Uterus (tissue), 4 donors: ENCODE results near the gene EED. TPM values are rescaled to one million over a fixed set of nuclear protein-coding genes. Genes with fewer than 3 reads are reported as not detected.
"Not testable (repeated sequence)": the region's sequence is repeated elsewhere in the genome, so short reads cannot be mapped to it uniquely, and the experiment has no call there.

Experiments
- DNase-seq, 2 donors: peaks; one replicate each; pipeline ENCODE4 v3.0.0-alpha.2; 2019 to 2020
- H3K27ac ChIP-seq, 2 donors: fragments of 200-600 bp; sonication (generic); 1 replicate in 1 of 2; 2 replicates in 1 of 2; pipeline ENCODE4 v1.5.1; 2016 to 2018
- H3K27me3 ChIP-seq, 2 donors: fragments of 200-600 bp; sonication (generic); one replicate each; pipeline ENCODE4 v1.5.1; 2018 to 2019; ENCODE audit warnings: control low read depth in 1 of 2
- H3K36me3 ChIP-seq, 2 donors: fragments of 200-600 bp; sonication (generic); one replicate each; pipeline ENCODE4 v1.5.1; 2019; ENCODE audit warnings: control low read depth in 1 of 2
- H3K4me1 ChIP-seq, 2 donors: fragments of 200-600 bp; sonication (generic); one replicate each; pipeline ENCODE4 v1.5.1; 2018 to 2019; ENCODE audit warnings: control low read depth in 1 of 2
- H3K4me3 ChIP-seq, 2 donors: fragments of 200-600 bp; sonication (generic); 1 replicate in 1 of 2; 2 replicates in 1 of 2; pipeline ENCODE4 v1.5.1; 2018 to 2019; ENCODE audit warnings: mild to moderate bottlenecking in 1 of 2
- H3K9me3 ChIP-seq, 2 donors: fragments of 200-600 bp; sonication (generic); one replicate each; pipeline ENCODE4 v1.5.1; 2019; ENCODE audit warnings: control low read depth in 1 of 2
- POLR2A ChIP-seq, 2 donors: fragments of 450-650 bp; IDR thresholded peaks; one replicate each; pipeline ENCODE4 v1.6.1; 2016; ENCODE audit warnings: antibody characterized with exemption in 2 of 2, mild to moderate bottlenecking in 1 of 2, moderate library complexity in 1 of 2
- intact Hi-C: fragments of 100-400 bp; cut with DNase I; formaldehyde crosslinking; loops from one replicate; pipeline ENCODE4 v1.15.1; 2023; ENCODE audit warnings: low total_unique reads
- total RNA-seq, 4 donors: library from RNA; depleted of rRNA in 3 of 4; stranded (reverse); fragments of >200 nt in 3 of 4; gene quantifications; one replicate each; pipeline versions ENCODE4 v1.1.0 to v1.2.4, GENCODE V29; 2014 to 2023
- TF ChIP-seq, protein P1 (sequence below), 4 experiments: fragments of 200-600 bp in 2 of 4; fragments of 450-650 bp in 2 of 4; sonication (generic) in 2 of 4; IDR thresholded peaks; one replicate each; pipeline ENCODE4 v1.5.1; 2016 to 2019; ENCODE audit warnings: antibody characterized with exemption in 4 of 4, mild to moderate bottlenecking in 2 of 4, moderate library complexity in 1 of 4
- donor health status: DM: yes; HTN: yes; CAD: no.

The EED gene
- total RNA-seq, 4 donors from 2014 or later: 16.4 to 53.8 (median 31.3) TPM

- Histone ChIP-seq H3K9me3 (no peaks in the 10 kb centered on the region), H3K4me3 (no peak overlapping the region), H3K27ac (no peak overlapping the region), H3K4me1 (no peaks in the 10 kb centered on the region), H3K36me3 (no peaks in the 10 kb centered on the region), H3K27me3 (no peaks in the 10 kb centered on the region)
- intact Hi-C loops: no loop called here
- DNase-seq: no peak
- no peak for TF ChIP-seq POLR2A (IDR thresholded peaks at IDR 0.05)
- TF ChIP-seq, protein P1, sequence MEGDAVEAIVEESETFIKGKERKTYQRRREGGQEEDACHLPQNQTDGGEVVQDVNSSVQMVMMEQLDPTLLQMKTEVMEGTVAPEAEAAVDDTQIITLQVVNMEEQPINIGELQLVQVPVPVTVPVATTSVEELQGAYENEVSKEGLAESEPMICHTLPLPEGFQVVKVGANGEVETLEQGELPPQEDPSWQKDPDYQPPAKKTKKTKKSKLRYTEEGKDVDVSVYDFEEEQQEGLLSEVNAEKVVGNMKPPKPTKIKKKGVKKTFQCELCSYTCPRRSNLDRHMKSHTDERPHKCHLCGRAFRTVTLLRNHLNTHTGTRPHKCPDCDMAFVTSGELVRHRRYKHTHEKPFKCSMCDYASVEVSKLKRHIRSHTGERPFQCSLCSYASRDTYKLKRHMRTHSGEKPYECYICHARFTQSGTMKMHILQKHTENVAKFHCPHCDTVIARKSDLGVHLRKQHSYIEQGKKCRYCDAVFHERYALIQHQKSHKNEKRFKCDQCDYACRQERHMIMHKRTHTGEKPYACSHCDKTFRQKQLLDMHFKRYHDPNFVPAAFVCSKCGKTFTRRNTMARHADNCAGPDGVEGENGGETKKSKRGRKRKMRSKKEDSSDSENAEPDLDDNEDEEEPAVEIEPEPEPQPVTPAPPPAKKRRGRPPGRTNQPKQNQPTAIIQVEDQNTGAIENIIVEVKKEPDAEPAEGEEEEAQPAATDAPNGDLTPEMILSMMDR (IDR thresholded peaks at IDR 0.05): no peak
Measured at GRCh38 chr11:86292912-86293616, 48.5 kb downstream of the EED start.

GRCh38 chr11:86294026-86294425, 49.5 kb downstream of the EED start:
- no peaks in the 10 kb centered on the region for H3K9me3 ChIP-seq
- intact Hi-C loops: no loop called here
- no peak for DNase-seq
- no peaks in the 10 kb centered on the region for H3K4me1 ChIP-seq
- H3K36me3 ChIP-seq: no peaks in the 10 kb centered on the region
- no peaks in the 10 kb centered on the region for H3K27me3 ChIP-seq
- no peak overlapping the region for H3K4me3 ChIP-seq
- H3K27ac ChIP-seq: no peak overlapping the region
- TF ChIP-seq POLR2A (IDR thresholded peaks at IDR 0.05): no peak
- TF ChIP-seq, protein P1 (IDR thresholded peaks at IDR 0.05): no peak

GRCh38 chr11:86301742-86302091, 57.2 kb downstream of the EED start:
- H3K36me3 ChIP-seq: no peaks in the 10 kb centered on the region
- no peak for TF ChIP-seq POLR2A (IDR thresholded peaks at IDR 0.05)
- TF ChIP-seq, protein P1 (IDR thresholded peaks at IDR 0.05): no peak
- no peak overlapping the region for H3K27ac ChIP-seq
- intact Hi-C loops: no loop called here
- H3K9me3 ChIP-seq: no peaks in the 10 kb centered on the region
- DNase-seq: no peak
- H3K4me3 ChIP-seq: peak overlapping the region; percentile 76 to 84
- H3K4me1 ChIP-seq: peaks cover 0 to 3% of the 10 kb centered on the region in 2 donors
- H3K27me3 ChIP-seq: no peaks in the 10 kb centered on the region

DNA sequence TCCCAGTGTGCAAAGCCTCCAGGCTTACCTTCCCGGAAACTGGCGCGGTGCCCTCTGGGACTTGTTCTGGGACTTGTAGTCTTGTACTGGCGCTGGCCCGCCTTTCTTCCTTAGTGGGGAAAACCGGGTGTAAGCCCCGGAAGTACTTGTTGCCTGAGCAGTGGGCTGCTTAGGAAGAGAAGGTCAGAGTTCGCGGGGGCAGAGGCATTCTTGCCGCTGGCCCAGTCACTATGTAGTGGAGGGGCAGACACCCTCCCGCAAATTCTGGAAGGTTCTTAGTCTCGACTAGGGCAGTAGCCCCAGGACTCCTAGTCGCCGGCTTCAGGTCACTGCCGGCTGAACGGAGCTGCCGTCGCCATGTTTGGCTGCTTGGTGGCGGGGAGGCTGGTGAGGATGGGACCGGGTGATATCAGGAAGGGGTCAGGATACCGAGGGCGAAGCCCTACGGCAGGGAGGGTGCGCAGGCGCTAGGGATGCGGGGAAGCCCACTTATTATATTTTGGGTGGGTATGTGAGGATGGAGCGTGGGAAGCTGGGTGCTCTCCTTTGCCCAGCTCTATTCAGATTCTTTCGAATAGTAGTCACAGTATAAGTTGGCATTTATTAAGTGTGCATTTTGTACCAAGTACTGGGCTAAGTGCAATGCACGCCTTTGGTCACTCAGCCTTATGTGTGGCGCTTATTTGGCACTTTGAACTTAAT, 57.7 kb downstream of the EED start, which contains the start of gene HIKESHI:
Gene HIKESHI (plus strand): TSS at position 149 of the 702 bp plus-strand sequence. CDS start 209 bp downstream, at position 358.
- Histone ChIP-seq H3K27ac (peak within 1 kb of the TSS; percentile 82 to 85), H3K27me3 (no peaks in the 10 kb centered on the region), H3K9me3 (no peaks in the 10 kb centered on the region), H3K4me1 (peaks cover 0 to 3% of the 10 kb centered on the region in 2 donors), H3K4me3 (peak within 1 kb of the TSS; percentile 76 to 84), H3K36me3 (no peaks in the 10 kb centered on the region)
- TF ChIP-seq POLR2A (IDR thresholded peaks at IDR 0.05): peak; percentile 21 to 49
- TF ChIP-seq, protein P1 (IDR thresholded peaks at IDR 0.05): peak in 1 of 4 experiments; percentile 12
- intact Hi-C loops: no loop called here
- peak; percentile 98 to 100 for DNase-seq

- Histone ChIP-seq H3K36me3 (no peaks in the 10 kb centered on the region), H3K9me3 (no peaks in the 10 kb centered on the region), H3K4me3 (peak overlapping the region; percentile 76 to 84), H3K4me1 (peaks cover 0 to 3% of the 10 kb centered on the region in 2 donors), H3K27ac (peak overlapping the region in 1 of 2 donors; percentile 82), H3K27me3 (no peaks in the 10 kb centered on the region)
- TF ChIP-seq, protein P1 (IDR thresholded peaks at IDR 0.05): no peak
- TF ChIP-seq POLR2A (IDR thresholded peaks at IDR 0.05): no peak
- intact Hi-C loops: no loop called here
- DNase-seq: no peak
Measured at GRCh38 chr11:86303257-86303656, 58.7 kb downstream of the EED start.

DNA sequence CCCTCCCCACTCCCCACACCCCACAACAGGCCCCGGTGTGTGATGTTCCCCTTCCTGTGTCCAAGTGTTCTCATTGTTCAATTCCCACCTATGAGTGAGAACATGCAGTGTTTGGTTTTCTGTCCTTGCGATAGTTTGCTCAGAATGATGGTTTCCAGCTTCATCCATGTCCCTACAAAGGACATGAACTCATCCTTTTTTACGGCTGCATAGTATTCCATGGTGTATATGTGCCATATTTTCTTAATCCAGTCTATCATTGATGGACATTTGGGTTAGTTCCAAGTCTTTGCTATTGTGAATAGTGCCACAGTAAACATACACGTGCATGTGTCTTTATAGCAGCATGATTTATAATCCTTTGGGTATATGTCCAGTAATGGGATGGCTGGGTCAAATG, 64.2 kb downstream of the EED start:
- H3K27me3 ChIP-seq, H3K9me3 ChIP-seq, H3K27ac ChIP-seq, H3K4me3 ChIP-seq, H3K4me1 ChIP-seq, H3K36me3 ChIP-seq, DNase-seq, intact Hi-C loops: not testable (repeated sequence)
